HFF-Myc (cell line): Measurements from ENCODE around the gene HOXA3.

Source experiments
- DNase-seq: peaks from one replicate; pipeline ENCODE4 v3.0.0-alpha.2; 2011; ENCODE audit warnings: low read depth; ENCODE audit errors: extremely low read depth
- H3K4me3 ChIP-seq: replicated peaks from 2 replicates; pipeline ENCODE4 v1.5.1; 2011; ENCODE audit warnings: low read depth, mild to moderate bottlenecking, control low read depth, low read length
- CTCF ChIP-seq: IDR thresholded peaks from 2 replicates; pipeline ENCODE4 v1.5.1; 2012; ENCODE audit warnings: mild to moderate bottlenecking, low read depth, low read length, control low read depth; ENCODE audit errors: missing control alignments

HOXA3 gene

GRCh38 chr7:27167916-27168264 is 15.5 kb upstream of the HOXA3 start:
- no peak for DNase-seq
- TF ChIP-seq CTCF: no peak
- peak overlapping the region; percentile 83 for H3K4me3 ChIP-seq

DNA sequence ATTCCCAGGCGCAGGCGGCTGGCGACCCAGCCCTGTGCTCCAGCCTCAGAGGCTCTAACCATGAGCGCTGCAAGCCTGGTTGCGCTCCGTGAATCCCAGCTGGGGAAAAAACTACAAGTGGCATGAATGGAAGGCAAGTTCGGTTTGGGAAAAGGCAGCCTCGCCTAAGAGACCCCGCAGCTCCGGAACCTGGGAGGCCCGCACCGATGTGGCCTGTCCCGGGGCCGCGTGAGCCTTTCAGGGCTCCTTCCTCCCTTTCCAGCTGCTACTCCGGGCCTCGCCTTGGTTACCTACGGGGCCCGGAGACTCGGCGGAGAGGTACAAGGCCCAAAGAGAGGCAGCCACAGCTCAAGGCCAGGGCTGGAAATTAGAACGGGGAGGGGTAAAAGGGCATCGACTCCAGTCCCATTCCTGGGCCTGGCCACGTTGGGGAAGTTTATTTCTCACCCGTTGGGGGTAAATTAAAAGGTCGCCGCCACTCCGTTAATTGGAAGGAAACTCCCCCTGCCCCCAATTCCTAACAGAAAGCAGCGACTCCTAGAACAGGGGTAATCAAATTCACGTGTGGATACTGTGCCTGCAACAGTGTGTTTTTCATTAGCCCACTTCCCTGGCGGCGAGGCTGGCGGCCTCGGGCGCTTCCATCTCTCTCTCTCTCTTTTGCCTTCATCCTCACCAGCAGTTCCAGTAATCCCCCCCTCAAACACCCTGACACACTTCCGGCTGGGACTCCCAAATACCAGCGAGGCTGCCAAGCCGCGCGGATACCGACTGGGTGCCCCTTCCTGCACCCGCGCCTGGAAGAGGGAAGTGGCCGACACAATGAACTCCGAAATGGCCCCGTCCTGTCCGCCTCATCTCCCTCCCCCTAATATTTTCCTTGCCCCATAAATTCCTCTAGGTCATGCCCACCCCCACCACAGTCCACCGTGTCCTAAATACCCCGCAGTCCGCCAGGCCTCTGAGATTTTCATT is 14.4 kb upstream of the HOXA3 start:
- no peak for DNase-seq
- TF ChIP-seq CTCF: no peak
- H3K4me3 ChIP-seq: peak overlapping the region; percentile 83

DNA sequence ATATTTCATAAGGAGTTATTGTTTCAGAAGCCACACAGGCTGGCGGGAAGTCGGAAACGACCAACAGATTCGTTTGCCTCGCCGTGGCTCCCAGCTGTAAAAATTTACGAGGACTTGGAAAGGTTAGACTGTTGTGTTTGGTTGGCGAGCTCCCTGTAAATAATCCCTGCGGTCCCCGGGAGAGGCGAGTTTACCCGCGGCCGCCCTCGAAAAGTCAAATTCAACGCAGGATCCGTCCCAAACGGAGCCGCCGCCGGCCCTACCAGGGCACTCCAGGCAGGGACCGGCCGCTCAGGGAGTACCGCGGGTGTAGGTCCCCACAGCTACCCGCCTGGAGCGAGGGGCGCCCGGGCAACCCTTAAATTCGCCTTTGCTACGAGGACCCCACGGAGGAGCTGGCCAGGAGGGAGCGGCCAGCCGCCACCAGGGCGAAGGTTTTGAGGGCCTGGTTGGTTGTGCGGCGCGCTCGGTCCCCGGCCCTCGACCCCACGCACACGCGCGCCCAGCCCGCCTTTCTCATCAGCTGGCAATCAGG is 13.7 kb upstream of the HOXA3 start:
- peak overlapping the region; percentile 83 for H3K4me3 ChIP-seq
- no peak for TF ChIP-seq CTCF

GRCh38 chr7:27165089-27165995 is 13.0 kb upstream of the HOXA3 start, which contains the start of gene HOXA9:
TSS of gene HOXA9 (minus strand) at chr7:27165537. CDS start at chr7:27165457, 80 bp downstream.
- DNase-seq: no peak
- peak within 1 kb of the TSS; percentile 83 for H3K4me3 ChIP-seq
- no peak for TF ChIP-seq CTCF

More for the DNA sequence above, 13.7 kb upstream of the HOXA3 start:
- no peak for DNase-seq

DNA sequence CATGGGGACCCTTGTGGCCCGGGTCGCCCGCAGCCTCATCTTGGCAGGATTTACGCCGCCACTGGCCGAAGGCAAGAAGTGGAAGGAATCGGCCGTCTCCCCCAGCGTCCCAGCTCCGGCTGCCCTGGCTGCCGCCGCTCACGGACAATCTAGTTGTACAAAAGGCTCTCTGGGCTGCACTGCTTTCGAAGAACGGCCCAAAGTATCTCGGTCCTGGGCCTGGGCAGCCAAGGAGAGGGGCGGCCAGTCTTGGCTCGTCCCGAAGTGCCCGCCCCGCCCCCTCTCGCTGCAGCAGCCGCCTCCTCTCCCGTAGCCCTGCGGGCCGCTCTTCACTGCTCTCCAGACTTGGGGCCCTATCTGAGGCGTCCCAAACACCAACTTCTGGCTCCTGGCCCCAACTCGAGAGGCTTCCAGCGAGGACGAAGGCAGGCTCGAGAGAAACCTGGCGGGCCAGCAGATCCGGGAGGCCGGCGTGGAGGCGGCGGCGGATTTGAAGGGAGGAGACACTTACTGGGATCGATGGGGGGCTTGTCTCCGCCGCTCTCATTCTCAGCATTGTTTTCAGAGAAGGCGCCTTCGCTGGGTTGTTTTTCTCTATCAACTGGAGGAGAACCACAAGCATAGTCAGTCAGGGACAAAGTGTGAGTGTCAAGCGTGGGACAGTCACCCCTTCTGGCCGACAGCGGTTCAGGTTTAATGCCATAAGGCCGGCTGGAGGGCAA is 12.1 kb upstream of the HOXA3 start:
- DNase-seq: no peak
- H3K4me3 ChIP-seq: peak overlapping the region; percentile 83
- no peak for TF ChIP-seq CTCF

DNA sequence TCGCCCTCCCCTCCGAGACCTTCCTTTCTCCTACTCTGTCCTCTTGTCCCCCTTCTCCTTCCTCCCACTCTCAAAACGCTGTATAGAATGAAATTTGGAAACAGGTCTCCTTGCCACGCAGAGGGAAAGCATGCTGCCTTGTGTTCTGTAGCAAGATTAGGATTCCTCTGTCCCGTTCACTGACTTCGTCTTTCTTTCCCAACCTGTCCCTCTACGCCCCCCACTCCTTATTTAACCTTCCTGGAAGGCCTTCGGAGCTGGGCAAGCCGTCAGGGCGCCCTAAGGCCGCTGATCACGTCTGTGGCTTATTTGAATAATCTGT is 11.6 kb upstream of the HOXA3 start:
- TF ChIP-seq CTCF: no peak
- peak overlapping the region; percentile 83 for H3K4me3 ChIP-seq
- DNase-seq: no peak
